Measurements from ENCODE around the gene FAM111B. TPM values are rescaled to one million over a fixed set of nuclear protein-coding genes. Genes with fewer than 3 reads are reported as not detected.
"Not testable (repeated sequence)": the region's sequence is repeated elsewhere in the genome, so short reads cannot be mapped to it uniquely, and the experiment has no call there.

Gene FAM111B
- total RNA-seq, 4 donors from 2014 or later, result 2.9 to 14.9 (median 8.0) TPM

DNA sequence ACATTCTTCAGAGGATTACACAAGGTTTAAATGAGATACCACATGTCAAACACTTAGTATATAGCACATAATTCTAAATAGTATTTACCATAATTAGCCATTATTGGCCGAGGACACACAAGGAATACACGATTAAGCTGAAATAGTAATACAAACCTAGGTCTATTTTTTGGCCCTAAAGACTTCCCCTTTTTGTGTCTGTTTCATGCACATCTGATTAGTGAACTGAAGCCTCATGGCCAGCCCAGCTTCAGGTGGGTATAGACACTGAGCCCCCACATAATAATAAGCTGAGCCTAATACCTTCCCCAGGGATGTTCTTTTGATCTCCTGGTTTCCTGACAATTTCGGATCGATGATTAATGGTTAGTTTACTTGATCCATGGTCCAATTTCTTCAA, 18.9 kb upstream of the FAM111B start:
- Histone ChIP-seq H3K4me1 (no peaks in the 10 kb centered on the region), H3K36me3 (no peaks in the 10 kb centered on the region), H3K27me3 (peaks cover 0 to 1% (median 0%) of the 10 kb centered on the region in 4 donors), H3K4me3 (no peak overlapping the region), H3K27ac (no peak overlapping the region), H3K9me3 (no peaks in the 10 kb centered on the region)
- no peak for DNase-seq
- no peak for TF ChIP-seq POLR2A (IDR thresholded peaks at IDR 0.05)
- no peak for TF ChIP-seq CTCF (IDR thresholded peaks at IDR 0.05)
- WGBS, 2 donors, result 71 to 80% methylated on average over 4 of the region's 4 CpGs
- intact Hi-C loops (cut with DNase I), result no loop called here

GRCh38 chr11:59093576-59093975, 13.5 kb upstream of the FAM111B start:
- H3K4me1 ChIP-seq; intact Hi-C loops (cut with DNase I): not testable (repeated sequence)

GRCh38 chr11:59095225-59095624, 11.8 kb upstream of the FAM111B start:
- H3K36me3 ChIP-seq; H3K27ac ChIP-seq; H3K9me3 ChIP-seq; H3K4me1 ChIP-seq; H3K4me3 ChIP-seq; intact Hi-C loops (cut with DNase I); DNase-seq: not testable (repeated sequence)
- H3K27me3 ChIP-seq, result peaks cover 0 to 14% (median 0%) of the 10 kb centered on the region in 4 donors
- 78 to 80% methylated on average over 1 of the region's 1 CpG for WGBS, 2 donors

More at GRCh38 chr11:59093576-59093975, 13.5 kb upstream of the FAM111B start:
- H3K9me3 ChIP-seq, DNase-seq, H3K27me3 ChIP-seq, H3K4me3 ChIP-seq, H3K36me3 ChIP-seq, H3K27ac ChIP-seq: not testable (repeated sequence)

- DNase-seq; H3K4me3 ChIP-seq; intact Hi-C loops (cut with DNase I); H3K4me1 ChIP-seq; H3K27ac ChIP-seq; H3K9me3 ChIP-seq; H3K36me3 ChIP-seq: not testable (repeated sequence)
- peaks cover 0 to 18% (median 0%) of the 10 kb centered on the region in 4 donors for H3K27me3 ChIP-seq
- WGBS, 2 donors, result 70 to 79% methylated on average over 5 of the region's 5 CpGs
Observed at GRCh38 chr11:59095972-59096575, 11.0 kb upstream of the FAM111B start.

DNA sequence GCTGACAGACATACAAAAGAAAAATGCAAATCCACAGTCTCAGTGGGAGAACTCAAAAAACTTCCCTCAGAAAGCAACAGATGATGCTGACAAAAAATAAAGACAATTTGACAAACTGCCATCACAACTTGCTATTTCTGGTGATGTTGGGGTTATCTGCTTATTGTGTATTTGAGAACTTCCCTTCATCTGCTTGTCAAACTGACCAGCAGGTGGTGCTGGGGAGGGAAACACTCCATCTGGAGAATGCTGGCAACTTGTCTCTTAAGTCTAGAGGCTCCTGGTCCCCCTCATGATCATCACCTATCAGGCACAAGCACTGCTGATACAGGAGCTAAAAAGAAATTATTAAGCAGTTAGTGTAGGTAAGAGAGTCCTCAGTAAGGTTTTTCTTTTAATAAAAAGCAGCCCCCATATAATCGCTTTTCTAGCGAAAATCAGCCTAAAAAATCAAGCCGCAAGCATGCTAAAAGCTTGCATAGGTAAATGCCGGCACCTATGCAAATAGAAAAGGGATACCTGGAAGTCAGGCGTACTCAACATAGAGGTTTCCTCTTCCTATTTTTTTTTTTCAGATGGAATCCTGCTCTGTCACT, 9.8 kb upstream of the FAM111B start:
- WGBS, 2 donors, result 88 to 90% methylated on average over 5 of the region's 5 CpGs
- TF ChIP-seq CTCF (IDR thresholded peaks at IDR 0.05), result peak; percentile 33 to 61 (median 54)
- no peak for TF ChIP-seq POLR2A (IDR thresholded peaks at IDR 0.05)
- DNase-seq, result no peak
- Histone ChIP-seq H3K27me3 (peaks cover 0 to 26% (median 0%) of the 10 kb centered on the region in 4 donors), H3K27ac (no peak overlapping the region), H3K36me3 (no peaks in the 10 kb centered on the region), H3K9me3 (no peaks in the 10 kb centered on the region), H3K4me1 (peaks cover 0 to 8% (median 0%) of the 10 kb centered on the region in 3 donors), H3K4me3 (no peak overlapping the region)
- intact Hi-C loops (cut with DNase I), result no loop called here

DNA sequence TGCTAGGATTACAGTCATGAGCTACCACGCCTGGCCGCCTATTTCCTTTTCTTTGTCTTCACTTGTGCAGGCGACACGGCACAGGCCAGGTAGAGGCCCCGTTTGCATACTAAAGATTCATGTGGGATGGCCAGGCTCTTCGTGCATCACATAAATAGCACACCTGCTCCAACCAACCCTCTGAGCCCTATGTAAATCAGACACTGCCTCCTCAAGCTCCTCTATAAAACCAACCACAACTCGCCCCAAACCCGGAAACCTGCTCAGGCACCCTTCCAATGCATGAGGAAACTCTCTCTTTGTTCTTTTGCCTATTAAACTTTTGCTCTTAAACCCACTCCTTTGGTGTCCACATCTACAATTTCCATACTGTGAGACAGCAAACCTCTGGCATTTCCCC, 9.1 kb upstream of the FAM111B start:
- Histone ChIP-seq H3K27me3 (peaks cover 0 to 33% (median 0%) of the 10 kb centered on the region in 4 donors), H3K4me1 (peaks cover 0 to 12% (median 0%) of the 10 kb centered on the region in 3 donors)
- H3K9me3 ChIP-seq; H3K27ac ChIP-seq; DNase-seq; H3K36me3 ChIP-seq; intact Hi-C loops (cut with DNase I); H3K4me3 ChIP-seq: not testable (repeated sequence)
- WGBS, 2 donors, result 75% methylated on average over 6 to 8 of the region's 8 CpGs

DNA sequence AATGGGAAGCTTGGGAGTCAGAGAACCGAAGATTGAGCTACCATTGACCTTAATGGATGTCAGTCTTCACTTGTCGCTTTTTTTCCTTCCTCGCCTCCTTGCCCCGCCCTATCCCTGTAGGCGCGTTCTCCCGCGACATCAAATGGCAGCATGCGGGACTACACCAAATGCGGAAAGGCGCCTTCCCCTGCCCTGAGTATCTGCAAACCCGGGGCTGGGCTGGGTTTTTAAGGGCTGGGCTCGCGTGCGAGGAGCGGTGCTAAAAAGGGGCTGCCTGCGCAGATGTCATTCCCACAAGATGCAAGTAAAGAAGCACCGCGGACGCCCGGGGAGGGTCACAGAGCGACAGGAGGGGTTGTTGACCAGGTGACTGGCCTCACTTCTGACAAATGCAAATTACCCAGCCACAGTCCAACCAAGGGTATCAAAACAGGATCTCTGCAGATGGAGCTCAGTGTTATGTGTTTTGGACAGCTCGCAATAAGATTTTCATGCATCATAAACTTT, 4.7 kb upstream of the FAM111B start:
- H3K4me3 ChIP-seq, result peak overlapping the region; percentile 6 to 54 (median 32)
- peaks cover 0 to 48% (median 0%) of the 10 kb centered on the region in 4 donors for H3K27me3 ChIP-seq
- no peak for DNase-seq
- no peak overlapping the region for H3K27ac ChIP-seq
- intact Hi-C loops (cut with DNase I), result no loop called here
- H3K9me3 ChIP-seq, result no peaks in the 10 kb centered on the region
- TF ChIP-seq CTCF (IDR thresholded peaks at IDR 0.05), result peak; percentile 14 to 47 (median 16)
- TF ChIP-seq POLR2A (IDR thresholded peaks at IDR 0.05), result no peak
- peaks cover 5 to 24% (median 8%) of the 10 kb centered on the region in 3 donors for H3K4me1 ChIP-seq
- H3K36me3 ChIP-seq, result no peaks in the 10 kb centered on the region
- WGBS, 2 donors, result 9 to 23% methylated on average over 7 to 16 of the region's 23 CpGs

- Histone ChIP-seq H3K27me3 (peaks cover 0 to 20% (median 0%) of the 10 kb centered on the region in 4 donors), H3K27ac (peak overlapping the region in 1 of 4 donors; percentile 0), H3K4me3 (peak overlapping the region in 3 of 4 donors; percentile 56 to 75 (median 61)), H3K4me1 (peaks cover 7 to 24% (median 14%) of the 10 kb centered on the region in 3 donors)
- H3K9me3 ChIP-seq; intact Hi-C loops (cut with DNase I); DNase-seq; H3K36me3 ChIP-seq: not testable (repeated sequence)
- 3 to 17% methylated on average over 4 to 10 of the region's 10 CpGs for WGBS, 2 donors
Observed at GRCh38 chr11:59107721-59108120, 684 bp downstream of the FAM111B start.
